Stimulated activated CD4-positive, alpha-beta T cell treated with anti-CD3 and anti-CD28 coated beads, TNF-alpha, amount 100 ng/mL, for 24 hours (primary cell): Measurements from ENCODE around the gene DLEU7.

Experiments used
- DNase-seq, 3 experiments: peaks; one replicate each; pipeline ENCODE4 v3.0.0-alpha.2; 2020; ENCODE audit warnings: low read depth in 3 of 3

DLEU7 gene

DNA sequence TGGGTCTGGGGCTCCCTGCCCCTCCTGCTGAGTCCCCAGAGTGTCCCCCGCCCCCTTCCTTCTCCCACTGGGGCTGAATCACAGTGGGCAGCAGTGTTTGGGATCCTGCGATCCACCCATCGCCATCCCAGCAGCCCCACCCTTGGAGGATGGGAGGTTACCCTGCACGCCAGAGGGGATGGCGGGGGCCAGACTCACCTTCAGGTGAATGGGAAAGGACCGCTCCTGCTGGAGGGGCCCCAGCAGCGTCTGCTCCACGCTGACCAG, 569 bp downstream of the DLEU7 start:
- DNase-seq = no peak

DNA sequence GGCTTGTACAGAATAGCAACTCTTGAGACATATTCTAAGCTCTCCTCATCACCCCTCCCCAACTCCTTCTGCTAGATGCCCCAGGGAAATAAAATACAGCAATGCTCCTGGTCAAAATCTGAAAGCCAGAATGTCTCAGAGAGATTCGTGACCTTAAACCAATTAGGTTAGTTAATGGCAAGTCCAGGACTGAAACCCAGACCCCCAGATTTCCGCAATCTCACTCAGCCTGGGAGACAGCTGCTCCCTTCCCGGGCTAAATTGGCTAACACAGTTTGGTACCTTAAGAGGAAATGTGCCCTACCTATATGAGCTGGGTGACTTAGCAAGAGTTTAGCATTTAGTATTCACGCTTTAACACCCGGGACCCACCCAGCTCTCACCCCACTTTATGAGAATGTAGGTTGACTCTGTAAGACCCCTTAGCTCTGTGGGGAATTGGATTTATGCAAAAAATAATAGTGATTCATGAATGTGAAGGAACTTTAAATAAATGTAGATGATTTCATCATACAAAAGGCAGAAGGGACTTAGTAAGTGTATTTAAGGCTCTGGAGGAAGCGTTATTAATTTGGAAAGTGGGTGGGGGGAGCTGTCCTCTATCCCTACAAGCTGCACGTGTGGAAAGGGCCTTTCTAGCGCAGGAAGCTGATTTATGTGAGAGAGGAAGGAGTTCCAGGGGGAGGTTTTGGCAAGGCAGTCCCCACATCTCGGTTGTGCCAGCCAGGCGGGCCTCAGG, 1.1 kb downstream of the DLEU7 start:
- no peak for DNase-seq

DNA sequence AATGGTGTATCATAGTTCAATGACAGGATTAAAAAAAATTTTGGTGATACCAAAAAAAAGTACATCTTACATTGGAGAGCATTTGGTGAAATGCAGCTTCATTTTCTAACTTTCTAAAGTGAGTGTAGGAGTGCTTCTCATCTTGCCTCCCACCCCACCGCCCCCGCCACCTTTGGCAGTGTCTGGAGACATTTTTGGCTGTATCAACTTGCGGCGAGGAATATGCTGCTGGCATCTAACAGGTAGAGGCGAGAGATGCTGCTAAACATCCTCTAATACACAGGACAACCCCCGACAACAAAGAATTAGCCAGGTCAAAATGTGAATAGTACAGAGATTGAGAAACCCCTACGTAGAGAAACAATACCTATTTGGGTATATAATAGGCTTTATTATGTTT, 1.7 kb downstream of the DLEU7 start:
- no peak for DNase-seq

- DNase-seq = no peak
Measured at GRCh38 chr13:50840284-50840683, 3.2 kb downstream of the DLEU7 start.

GRCh38 chr13:50839828-50840227, 3.7 kb downstream of the DLEU7 start:
- no peak for DNase-seq

GRCh38 chr13:50838701-50839100, 4.8 kb downstream of the DLEU7 start:
- no peak for DNase-seq

DNA sequence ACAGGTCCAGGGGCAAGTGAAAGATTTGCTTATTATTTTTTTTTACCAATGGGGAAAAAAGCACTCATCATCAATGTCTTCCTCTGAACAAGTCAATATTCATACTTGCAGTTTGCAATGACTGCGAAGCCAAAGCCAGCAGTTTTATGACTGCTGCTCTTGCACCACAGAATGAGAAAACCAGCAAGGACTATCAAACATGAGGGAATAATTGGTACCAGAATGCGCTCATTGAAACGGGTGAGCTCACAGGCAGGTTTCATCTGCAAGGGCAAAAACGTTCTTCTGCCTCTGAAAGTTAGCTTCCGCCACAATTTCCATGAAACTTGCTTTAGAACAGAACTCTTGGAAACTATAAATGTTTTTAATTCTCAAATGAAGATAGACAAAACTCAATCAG, 5.5 kb downstream of the DLEU7 start:
- DNase-seq = no peak

DNA sequence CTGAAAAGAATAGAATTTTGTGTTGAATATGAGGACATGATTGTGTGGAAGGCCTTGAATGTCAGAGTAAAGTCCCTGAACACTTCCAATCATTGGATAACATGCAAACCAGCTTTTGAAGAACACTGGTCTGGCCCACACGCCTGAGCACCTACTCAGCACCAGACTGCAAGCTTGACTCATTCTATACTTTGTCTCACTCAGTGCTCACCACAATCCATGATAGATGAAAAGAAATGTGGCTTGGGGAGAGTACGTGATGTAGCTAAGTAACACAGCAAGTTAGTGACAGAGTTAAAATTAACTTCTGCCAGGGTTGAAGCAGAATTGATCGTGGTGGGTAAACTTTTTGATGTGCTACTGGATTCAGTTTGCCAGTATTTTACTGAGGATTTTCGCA, 12.0 kb downstream of the DLEU7 start:
- DNase-seq = no peak

GRCh38 chr13:50829896-50830295, 13.6 kb downstream of the DLEU7 start:
- DNase-seq = no peak

GRCh38 chr13:50829226-50829625, 14.3 kb downstream of the DLEU7 start:
- no peak for DNase-seq

GRCh38 chr13:50826035-50826434, 17.5 kb downstream of the DLEU7 start:
- DNase-seq = no peak

GRCh38 chr13:50812242-50812641, 31.2 kb downstream of the DLEU7 start:
- no peak for DNase-seq

- DNase-seq = no peak
Measured at GRCh38 chr13:50810998-50811397, 32.5 kb downstream of the DLEU7 start.

DNA sequence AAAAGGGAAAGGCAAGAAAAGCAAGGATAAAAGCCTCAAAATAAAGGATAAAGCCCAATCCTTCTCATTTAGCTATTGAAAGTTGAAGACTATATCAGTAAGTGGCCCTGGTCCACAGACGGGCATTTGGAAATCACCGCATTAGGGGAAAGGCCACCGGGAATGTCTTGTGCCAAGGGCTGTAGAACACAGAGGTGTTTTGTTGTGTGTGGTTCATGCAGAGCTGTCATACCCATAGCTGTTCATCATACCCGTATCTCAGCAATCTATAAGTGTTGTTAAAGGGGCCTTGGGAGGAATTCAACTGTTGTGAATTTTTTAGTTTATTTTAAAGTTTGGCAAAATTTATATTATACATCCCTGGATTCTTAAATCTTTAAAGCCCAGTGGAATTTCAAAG, 33.0 kb downstream of the DLEU7 start:
- no peak for DNase-seq

DNA sequence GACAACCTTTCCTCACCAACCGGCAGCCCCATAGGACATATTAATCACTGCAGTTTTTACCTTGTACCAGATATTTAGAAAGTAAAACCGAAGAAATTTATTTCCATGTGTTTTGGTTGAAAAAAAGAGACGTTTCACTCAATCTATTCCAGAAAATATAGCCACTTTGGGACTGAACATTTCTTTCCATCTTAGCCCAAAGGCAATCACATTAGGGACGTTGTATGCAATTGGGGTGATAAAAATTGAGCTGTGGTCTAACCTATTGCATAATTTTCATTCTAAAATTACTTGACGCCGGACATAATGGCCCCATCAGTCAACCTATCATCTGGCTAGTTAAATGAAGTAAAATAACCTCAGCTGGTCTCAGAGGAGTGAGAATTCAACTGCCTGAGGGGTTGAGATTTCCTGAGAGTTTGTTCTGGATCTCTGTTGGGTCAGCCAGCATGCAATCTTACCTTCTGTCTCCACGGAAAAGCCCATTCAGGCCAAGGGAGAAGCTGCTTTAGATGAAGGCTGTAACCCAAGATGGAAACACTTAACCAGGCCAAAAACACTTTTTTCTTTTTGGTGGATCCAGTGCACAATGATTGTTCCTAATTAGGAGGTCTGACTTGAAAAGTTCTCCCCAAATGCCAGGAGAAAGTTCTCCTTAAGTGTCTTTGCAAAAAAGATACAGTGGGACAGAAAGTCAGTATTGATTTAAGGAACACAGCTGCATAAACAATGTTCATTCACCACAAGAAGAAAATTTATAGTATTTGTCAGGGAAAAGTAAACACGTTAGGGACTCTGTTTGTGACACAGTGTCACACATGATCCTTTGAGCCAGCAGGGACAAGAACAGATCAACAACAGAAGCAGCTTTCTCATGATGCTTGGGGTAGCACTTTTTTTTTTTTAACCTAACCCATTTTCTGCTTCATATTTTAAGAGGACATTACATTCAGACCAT, 34.1 kb downstream of the DLEU7 start:
- DNase-seq = no peak

DNA sequence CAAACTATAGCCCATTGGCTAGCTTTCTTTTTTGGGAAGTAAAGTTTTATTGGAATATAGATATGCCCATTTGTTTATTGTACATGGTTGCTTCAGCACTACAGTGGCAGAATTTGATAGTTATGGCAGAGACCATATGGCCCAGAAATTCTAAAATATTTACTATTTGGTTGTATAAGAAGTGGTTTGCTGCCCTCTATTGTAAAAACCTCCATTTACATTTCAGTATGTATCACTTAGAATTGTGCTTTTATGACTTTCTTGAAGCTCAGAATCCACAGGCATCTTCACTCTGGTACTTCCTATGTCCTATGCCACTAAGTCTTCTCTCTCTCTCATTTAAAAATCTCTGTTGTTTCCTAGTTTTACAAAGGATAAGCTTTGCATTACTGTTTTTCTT, 37.7 kb downstream of the DLEU7 start:
- no peak for DNase-seq

- peak; percentile 40 to 63 (median 41) for DNase-seq
Measured at GRCh38 chr13:50801087-50801931, 42.2 kb downstream of the DLEU7 start.

GRCh38 chr13:50800091-50800739, 43.3 kb downstream of the DLEU7 start:
- no peak for DNase-seq

DNA sequence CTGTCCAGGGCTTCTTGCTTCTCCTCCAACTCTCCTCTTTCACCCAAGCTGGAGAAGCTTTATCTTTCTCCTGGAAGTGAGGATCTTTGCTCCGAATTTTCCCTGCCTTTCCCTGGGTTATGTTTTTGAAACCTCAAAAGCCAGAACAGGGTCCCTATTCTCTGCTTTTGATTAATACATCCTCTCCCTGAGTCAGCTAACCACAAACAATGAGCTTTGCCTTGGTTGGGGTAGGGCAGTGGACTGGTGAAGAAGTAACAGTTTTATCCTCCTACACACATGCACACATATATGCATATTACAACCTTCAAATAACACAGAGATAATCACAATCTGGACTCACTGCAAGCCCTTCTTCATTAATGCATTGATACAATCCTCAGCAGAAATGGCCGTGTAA, 44.6 kb downstream of the DLEU7 start:
- DNase-seq = no peak

DNA sequence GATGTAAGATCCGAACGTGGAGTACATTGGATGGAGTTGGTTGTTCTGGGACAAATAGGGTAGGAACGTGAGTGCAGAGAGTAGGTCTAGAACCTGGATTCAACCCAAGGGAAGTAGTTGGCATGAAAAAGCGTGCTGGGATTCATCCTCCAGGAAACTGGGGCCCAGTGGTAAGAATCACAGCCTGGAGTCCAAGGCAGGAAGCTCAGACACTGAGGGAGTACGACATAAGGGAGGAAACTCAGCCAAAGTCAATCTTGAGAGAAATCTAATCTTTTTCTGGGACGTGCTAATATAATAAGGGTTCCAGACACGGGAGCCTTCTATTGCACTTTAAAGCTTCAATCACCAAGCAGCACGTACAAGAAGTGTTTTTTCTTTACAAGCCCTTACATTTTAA, 46.4 kb downstream of the DLEU7 start:
- DNase-seq = no peak

GRCh38 chr13:50796463-50796862, 47.0 kb downstream of the DLEU7 start:
- no peak for DNase-seq

DNA sequence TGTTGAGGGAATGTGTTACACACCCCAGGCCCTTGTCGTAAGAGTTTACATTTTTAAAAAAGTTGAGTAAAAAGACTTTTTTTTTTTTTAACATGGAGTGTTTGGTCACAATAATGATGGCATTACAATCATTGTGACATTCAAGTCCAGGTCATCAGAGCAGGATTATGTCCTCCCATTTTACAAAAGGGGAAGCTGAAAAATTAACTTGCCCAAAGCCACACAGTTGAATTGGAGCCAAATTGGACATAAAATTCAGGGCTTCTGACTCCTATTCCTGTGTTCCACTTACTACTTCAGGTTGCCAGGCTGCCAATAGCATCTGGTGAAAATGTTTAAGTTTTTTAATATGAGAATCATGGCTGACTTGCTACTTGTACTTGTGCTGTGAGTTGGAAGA, 49.3 kb downstream of the DLEU7 start:
- no peak for DNase-seq
